ENCODE measurements around the gene BMP5. TPM values are rescaled to one million over a fixed set of nuclear protein-coding genes. Genes with fewer than 3 reads are reported as not detected.
"Not testable (repeated sequence)": the region's sequence is repeated elsewhere in the genome, so short reads cannot be mapped to it uniquely, and the experiment has no call there.

BMP5 gene
- not detected in 2 replicates for total RNA-seq

DNA sequence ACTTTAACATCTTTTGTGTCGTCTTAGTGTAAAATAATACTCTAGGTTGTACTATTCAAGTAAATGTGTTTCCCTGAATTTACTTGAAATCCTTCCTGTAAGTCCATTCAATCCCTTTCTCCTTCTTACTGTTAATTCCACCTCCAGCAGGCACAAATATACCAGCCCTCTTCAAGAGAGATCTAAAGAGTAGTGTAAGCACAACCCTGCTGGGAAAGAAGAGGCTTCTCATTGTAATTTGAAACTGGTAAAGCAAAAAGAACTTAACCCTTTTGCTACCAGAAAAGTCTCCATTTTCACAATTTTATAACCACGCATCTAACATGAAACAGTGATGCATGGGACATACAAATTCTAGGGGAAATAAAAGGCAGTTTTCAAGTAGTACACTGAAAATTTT lies at the start of gene BMP5:
Gene BMP5, minus strand, starts transcription at position 191 of the 400 bp plus-strand sequence. CDS start 725 bp downstream, outside the sequence.
- intact Hi-C loops (cut with micrococcal nuclease), result no loop called here
- Mint-ChIP-seq H3K27me3 (peaks cover 3% of the 10 kb centered on the region), H3K4me1 (no peaks in the 10 kb centered on the region), H3K9me3 (no peaks in the 10 kb centered on the region), H3K36me3 (ENCODE audit: low read depth) (no peaks in the 10 kb centered on the region), H3K4me3 (no peak within 1 kb of the TSS), H3K27ac (no peak within 1 kb of the TSS)
- DNase-seq, result no peak

- Mint-ChIP-seq H3K4me3 (no peak overlapping the region), H3K27me3 (no peaks in the 10 kb centered on the region), H3K4me1 (no peaks in the 10 kb centered on the region), H3K27ac (no peak overlapping the region), H3K9me3 (no peaks in the 10 kb centered on the region), H3K36me3 (ENCODE audit: low read depth) (no peaks in the 10 kb centered on the region)
- intact Hi-C loops (cut with micrococcal nuclease), result no loop called here
- no peak for DNase-seq
These were observed 47.0 kb upstream of the BMP5 start for GRCh38 chr6:55922406-55922805.

- H3K27ac Mint-ChIP-seq, result no peak overlapping the region
- no peaks in the 10 kb centered on the region for H3K27me3 Mint-ChIP-seq
- H3K36me3 Mint-ChIP-seq (ENCODE audit: low read depth), result no peaks in the 10 kb centered on the region
- no peaks in the 10 kb centered on the region for H3K9me3 Mint-ChIP-seq
- no peaks in the 10 kb centered on the region for H3K4me1 Mint-ChIP-seq
- DNase-seq, result no peak
- H3K4me3 Mint-ChIP-seq, result no peak overlapping the region
- intact Hi-C loops (cut with micrococcal nuclease), result no loop called here
These were observed 44.4 kb upstream of the BMP5 start for GRCh38 chr6:55919716-55920308.

GRCh38 chr6:55918639-55919038 lies 43.2 kb upstream of the BMP5 start:
- intact Hi-C loops (cut with micrococcal nuclease), result no loop called here
- Mint-ChIP-seq H3K27ac (no peak overlapping the region), H3K4me3 (no peak overlapping the region), H3K9me3 (no peaks in the 10 kb centered on the region), H3K4me1 (no peaks in the 10 kb centered on the region), H3K27me3 (no peaks in the 10 kb centered on the region), H3K36me3 (ENCODE audit: low read depth) (no peaks in the 10 kb centered on the region)
- no peak for DNase-seq

GRCh38 chr6:55917751-55918415 lies 42.5 kb upstream of the BMP5 start:
- H3K4me3 Mint-ChIP-seq, result no peak overlapping the region
- no peaks in the 10 kb centered on the region for H3K36me3 Mint-ChIP-seq (ENCODE audit: low read depth)
- H3K27ac Mint-ChIP-seq, result no peak overlapping the region
- intact Hi-C loops (cut with micrococcal nuclease), result no loop called here
- H3K4me1 Mint-ChIP-seq, result no peaks in the 10 kb centered on the region
- no peak for DNase-seq
- H3K9me3 Mint-ChIP-seq, result no peaks in the 10 kb centered on the region
- no peaks in the 10 kb centered on the region for H3K27me3 Mint-ChIP-seq

DNA sequence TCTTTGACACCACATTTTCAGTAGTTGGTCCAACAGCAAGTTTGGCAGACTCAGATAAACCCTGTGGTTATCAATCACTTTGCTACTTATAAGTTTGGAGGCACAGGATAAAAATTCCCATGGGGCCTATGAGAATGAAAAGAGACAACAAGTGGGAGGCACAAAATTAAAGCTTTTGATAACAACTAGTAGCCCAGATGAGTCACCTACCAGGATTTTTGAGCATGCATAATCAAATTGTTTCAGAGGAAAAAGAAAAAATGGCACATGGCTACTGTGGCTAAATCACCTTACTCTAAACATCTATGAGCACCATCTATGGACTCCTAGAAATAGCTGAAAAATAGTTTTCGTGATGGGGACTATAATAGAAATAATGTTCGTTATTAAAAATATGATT lies 40.8 kb upstream of the BMP5 start:
- no peaks in the 10 kb centered on the region for H3K4me1 Mint-ChIP-seq
- H3K4me3 Mint-ChIP-seq, result no peak overlapping the region
- no peaks in the 10 kb centered on the region for H3K27me3 Mint-ChIP-seq
- no peak for DNase-seq
- H3K27ac Mint-ChIP-seq, result no peak overlapping the region
- H3K36me3 Mint-ChIP-seq (ENCODE audit: low read depth), result no peaks in the 10 kb centered on the region
- H3K9me3 Mint-ChIP-seq, result no peaks in the 10 kb centered on the region
- intact Hi-C loops (cut with micrococcal nuclease), result no loop called here

DNA sequence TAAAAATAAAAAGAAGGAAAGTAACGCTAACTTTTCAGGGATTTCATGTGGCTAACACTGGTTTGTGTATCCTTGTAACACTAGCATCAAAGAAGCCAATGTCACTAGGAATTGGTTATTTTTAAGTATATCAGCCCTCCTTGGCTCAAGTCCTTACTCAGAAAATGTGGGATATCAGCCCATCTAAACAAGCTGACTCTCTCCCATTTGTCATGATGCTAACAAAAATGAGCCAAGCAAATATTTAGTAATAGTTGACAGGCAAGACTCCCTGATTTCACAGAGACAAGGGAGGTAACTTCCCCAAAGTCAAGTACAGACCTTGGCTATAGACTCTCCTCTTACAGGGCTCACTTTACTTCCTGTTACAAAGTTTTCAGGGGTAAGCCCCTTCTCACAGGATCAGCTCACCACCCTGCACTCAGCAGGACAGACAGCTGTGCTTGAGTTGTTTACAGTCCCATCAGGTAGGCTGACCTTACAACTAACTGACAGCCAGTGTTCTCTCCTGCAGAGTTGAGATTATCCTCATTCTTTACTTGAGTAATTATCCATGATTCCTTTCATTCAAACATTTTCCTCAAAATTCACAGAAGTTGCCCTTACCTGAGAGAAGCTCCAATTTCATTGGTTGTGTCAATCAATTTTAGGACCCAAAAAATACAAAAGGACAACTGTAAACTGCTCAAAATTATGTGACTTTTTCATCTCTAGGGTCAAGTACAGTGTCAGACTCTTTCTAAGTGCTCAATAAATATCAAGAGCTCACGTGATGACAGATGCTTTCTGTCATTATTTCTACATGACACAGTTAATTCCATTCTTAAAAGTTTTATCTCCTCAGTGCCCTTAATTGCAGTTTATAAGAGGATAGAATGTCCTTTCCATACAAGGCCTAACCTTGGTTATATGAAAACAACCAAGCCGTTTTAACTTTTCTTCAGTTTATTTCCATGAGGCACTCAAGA lies 38.1 kb upstream of the BMP5 start:
- intact Hi-C loops (cut with micrococcal nuclease), result no loop called here
- Mint-ChIP-seq H3K27me3 (no peaks in the 10 kb centered on the region), H3K36me3 (ENCODE audit: low read depth) (no peaks in the 10 kb centered on the region)

DNA sequence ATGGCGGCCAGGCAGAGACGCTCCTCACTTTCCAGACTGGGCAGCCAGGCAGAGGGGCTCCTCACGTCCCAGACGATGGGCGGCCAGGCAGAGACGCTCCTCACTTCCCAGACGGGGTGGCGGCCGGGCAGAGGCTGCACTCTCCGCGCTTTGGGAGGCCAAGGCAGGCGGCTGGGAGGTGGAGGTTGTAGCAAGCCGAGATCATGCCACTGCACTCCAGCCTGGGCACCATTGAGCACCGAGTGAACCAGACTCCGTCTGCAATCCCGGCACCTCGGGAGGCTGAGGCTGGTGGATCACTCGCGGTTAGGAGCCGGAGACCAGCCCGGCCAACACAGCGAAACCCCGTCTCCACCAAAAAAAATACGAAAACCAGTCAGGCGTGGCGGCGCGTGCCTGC lies 35.1 kb upstream of the BMP5 start:
- H3K27me3 Mint-ChIP-seq; H3K4me1 Mint-ChIP-seq; H3K36me3 Mint-ChIP-seq (ENCODE audit: low read depth); H3K9me3 Mint-ChIP-seq; H3K4me3 Mint-ChIP-seq; DNase-seq; H3K27ac Mint-ChIP-seq; intact Hi-C loops (cut with micrococcal nuclease): not testable (repeated sequence)

More for the DNA sequence above, 38.1 kb upstream of the BMP5 start:
- no peak for DNase-seq
- no peaks in the 10 kb centered on the region for H3K4me1 Mint-ChIP-seq
- no peak overlapping the region for H3K4me3 Mint-ChIP-seq
- no peak overlapping the region for H3K27ac Mint-ChIP-seq
- no peaks in the 10 kb centered on the region for H3K9me3 Mint-ChIP-seq

DNA sequence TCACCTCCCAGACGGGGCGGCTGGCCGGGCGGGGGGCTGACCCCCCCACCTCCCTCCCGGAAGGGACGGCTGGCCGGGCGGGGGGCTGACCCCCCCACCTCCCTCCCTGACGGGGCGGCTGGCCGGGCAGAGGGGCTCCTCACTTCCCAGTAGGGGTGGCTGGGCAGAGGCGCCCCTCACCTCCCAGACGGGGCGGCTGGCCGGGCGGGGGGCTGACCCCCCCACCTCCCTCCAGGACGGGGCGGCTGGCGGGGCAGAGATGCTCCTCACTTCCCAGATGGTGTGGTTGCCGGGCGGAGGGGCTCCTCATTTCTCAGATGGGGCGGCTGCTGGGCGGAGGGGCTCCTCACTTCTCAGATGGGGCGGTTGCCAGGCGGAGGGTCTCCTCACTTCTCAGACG lies 34.5 kb upstream of the BMP5 start:
- H3K27me3 Mint-ChIP-seq; H3K4me1 Mint-ChIP-seq; H3K4me3 Mint-ChIP-seq; DNase-seq; H3K27ac Mint-ChIP-seq; H3K9me3 Mint-ChIP-seq; intact Hi-C loops (cut with micrococcal nuclease); H3K36me3 Mint-ChIP-seq (ENCODE audit: low read depth): not testable (repeated sequence)

DNA sequence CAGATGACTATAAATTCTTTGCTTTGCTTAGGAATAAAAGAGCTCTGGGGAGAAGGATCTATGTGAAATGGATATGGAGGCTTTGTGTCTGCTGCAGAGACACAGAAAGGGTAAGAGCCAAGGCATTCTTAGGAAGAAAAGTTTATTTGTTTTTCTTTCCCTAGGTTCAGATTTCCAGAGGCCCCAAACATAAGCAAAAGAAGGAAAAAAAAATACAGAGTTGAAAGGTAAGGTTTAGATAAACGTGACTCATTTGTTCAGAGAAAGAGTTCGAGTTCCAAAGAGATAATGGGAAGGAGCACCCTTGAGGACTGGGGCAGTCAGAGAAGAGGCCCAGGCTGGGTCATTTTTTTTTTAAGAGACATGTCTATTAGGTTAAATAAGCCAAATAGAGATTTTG lies 27.4 kb upstream of the BMP5 start:
- H3K9me3 Mint-ChIP-seq, result no peaks in the 10 kb centered on the region
- no peaks in the 10 kb centered on the region for H3K27me3 Mint-ChIP-seq
- H3K4me3 Mint-ChIP-seq, result no peak overlapping the region
- no peak overlapping the region for H3K27ac Mint-ChIP-seq
- intact Hi-C loops (cut with micrococcal nuclease), result no loop called here
- no peaks in the 10 kb centered on the region for H3K36me3 Mint-ChIP-seq (ENCODE audit: low read depth)
- H3K4me1 Mint-ChIP-seq, result no peaks in the 10 kb centered on the region
- no peak for DNase-seq

GRCh38 chr6:55901765-55902270 lies 26.4 kb upstream of the BMP5 start:
- Mint-ChIP-seq H3K4me3 (no peak overlapping the region), H3K36me3 (ENCODE audit: low read depth) (no peaks in the 10 kb centered on the region), H3K27me3 (no peaks in the 10 kb centered on the region), H3K9me3 (no peaks in the 10 kb centered on the region), H3K27ac (no peak overlapping the region), H3K4me1 (no peaks in the 10 kb centered on the region)
- intact Hi-C loops (cut with micrococcal nuclease), result no loop called here
- DNase-seq, result no peak

DNA sequence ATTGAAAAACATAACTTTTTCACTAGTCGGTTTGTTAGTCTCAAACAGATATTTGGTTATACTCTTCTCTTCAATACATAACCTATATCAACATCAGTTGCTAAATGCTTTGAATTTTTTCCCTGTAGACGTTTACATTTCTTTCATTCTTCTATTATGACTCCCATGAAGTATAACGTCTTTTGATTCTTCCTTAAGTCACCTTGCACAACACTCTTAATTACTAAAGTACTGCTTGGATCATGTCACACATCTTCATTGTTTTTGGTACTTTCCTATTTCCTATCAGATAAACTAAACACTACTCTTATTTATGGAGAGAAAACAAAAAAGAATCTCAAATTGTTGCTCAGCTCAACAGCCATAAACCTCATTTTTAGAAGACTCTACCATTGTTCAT lies 23.0 kb upstream of the BMP5 start:
- Mint-ChIP-seq H3K4me3 (no peak overlapping the region), H3K27ac (no peak overlapping the region), H3K36me3 (ENCODE audit: low read depth) (no peaks in the 10 kb centered on the region), H3K4me1 (no peaks in the 10 kb centered on the region), H3K27me3 (no peaks in the 10 kb centered on the region), H3K9me3 (no peaks in the 10 kb centered on the region)
- intact Hi-C loops (cut with micrococcal nuclease), result no loop called here
- no peak for DNase-seq

DNA sequence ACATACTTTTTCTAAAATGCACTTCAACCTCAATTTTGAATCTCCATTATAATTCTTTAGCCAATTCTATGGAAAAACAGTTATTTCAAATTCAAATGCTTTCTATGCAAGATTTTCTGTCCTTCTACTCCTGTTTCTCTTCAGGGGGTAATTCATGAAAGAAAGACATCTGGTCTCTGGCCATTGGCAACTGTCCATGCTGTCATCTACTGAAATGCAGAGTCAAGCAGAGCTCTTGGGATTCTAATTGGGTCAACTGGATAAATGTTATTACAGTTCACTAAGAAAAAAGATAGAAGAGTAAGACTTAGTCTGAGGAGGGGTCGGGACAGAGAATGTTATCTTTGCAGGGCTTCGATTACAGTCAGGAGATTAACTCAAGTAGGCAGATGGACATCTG lies 22.0 kb upstream of the BMP5 start:
- H3K9me3 Mint-ChIP-seq, result no peaks in the 10 kb centered on the region

More for the DNA sequence above, 22.0 kb upstream of the BMP5 start:
- H3K36me3 Mint-ChIP-seq (ENCODE audit: low read depth), result no peaks in the 10 kb centered on the region
- no peak for DNase-seq
- no peak overlapping the region for H3K4me3 Mint-ChIP-seq
- intact Hi-C loops (cut with micrococcal nuclease), result no loop called here
- no peak overlapping the region for H3K27ac Mint-ChIP-seq
- no peaks in the 10 kb centered on the region for H3K27me3 Mint-ChIP-seq
- no peaks in the 10 kb centered on the region for H3K4me1 Mint-ChIP-seq
